VCaP (cell line): ENCODE measurements around the gene C1QTNF7.

ENCODE experiments used
- H3K27ac ChIP-seq: fragments of 450-650 bp; 2 replicates; pipeline ENCODE4 v1.5.1; 2017
- TF ChIP-seq, protein P1 (sequence below): fragments of 450-650 bp; conservative IDR thresholded peaks from 2 replicates; pipeline ENCODE4 v1.5.1; 2017; ENCODE audit warnings: mild to moderate bottlenecking, moderate library complexity

The C1QTNF7 gene

DNA sequence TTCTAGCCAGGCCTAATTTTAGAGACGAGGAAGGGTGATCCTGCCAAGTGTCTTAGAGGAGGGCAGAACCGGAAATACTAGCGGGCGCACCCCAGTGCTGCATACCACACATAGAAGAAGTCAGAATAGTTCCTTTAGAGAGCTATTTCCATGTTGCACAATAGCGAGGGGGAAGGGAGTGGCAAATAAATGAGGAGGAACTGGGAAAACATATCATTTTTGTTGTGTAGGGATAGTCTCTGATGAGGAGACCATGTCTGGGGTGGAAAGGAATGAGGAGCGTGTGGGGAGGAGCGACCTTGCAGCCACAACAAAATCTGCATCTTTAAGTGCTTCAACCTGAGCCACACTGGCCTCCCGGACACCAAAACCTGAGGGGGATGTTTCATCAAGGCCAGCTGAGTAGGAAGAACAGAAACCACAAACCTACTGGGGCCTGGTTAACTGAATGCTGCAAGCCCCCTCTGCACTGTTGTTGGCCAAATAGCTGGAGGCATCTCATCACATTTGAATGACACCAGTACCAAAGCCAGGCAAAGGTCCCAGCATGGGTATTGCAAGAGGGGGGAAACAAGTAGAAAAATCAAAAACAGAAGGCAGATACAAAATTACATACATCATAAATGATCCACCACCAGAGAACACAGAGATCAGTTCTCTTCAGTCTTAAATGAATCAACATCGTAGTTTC lies 26.7 kb upstream of the C1QTNF7 start:
- H3K27ac ChIP-seq: no peak overlapping the region
- TF ChIP-seq, protein P1, sequence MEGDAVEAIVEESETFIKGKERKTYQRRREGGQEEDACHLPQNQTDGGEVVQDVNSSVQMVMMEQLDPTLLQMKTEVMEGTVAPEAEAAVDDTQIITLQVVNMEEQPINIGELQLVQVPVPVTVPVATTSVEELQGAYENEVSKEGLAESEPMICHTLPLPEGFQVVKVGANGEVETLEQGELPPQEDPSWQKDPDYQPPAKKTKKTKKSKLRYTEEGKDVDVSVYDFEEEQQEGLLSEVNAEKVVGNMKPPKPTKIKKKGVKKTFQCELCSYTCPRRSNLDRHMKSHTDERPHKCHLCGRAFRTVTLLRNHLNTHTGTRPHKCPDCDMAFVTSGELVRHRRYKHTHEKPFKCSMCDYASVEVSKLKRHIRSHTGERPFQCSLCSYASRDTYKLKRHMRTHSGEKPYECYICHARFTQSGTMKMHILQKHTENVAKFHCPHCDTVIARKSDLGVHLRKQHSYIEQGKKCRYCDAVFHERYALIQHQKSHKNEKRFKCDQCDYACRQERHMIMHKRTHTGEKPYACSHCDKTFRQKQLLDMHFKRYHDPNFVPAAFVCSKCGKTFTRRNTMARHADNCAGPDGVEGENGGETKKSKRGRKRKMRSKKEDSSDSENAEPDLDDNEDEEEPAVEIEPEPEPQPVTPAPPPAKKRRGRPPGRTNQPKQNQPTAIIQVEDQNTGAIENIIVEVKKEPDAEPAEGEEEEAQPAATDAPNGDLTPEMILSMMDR: no peak

DNA sequence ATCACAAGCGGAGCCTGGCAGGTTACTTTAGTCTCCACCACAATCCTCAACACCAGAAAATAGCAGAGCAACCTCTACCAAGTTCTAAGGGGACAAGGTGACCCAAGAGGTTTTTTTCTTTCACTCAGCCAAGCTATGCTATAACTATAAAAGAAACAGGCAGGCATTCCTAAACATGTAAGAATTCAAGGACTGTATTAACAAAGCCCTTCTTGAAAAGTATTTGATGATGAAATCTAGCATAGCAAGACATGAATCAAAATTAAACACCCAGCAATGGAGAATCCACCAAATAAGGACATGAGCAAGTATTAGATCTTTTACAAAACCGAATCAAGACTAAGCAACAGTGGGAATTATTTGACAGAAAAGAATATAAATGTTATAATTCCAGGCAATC lies 25.7 kb upstream of the C1QTNF7 start:
- H3K27ac ChIP-seq: no peak overlapping the region
- TF ChIP-seq, protein P1: no peak

GRCh38 chr4:15402974-15403373 lies 24.9 kb upstream of the C1QTNF7 start:
- TF ChIP-seq, protein P1: no peak

DNA sequence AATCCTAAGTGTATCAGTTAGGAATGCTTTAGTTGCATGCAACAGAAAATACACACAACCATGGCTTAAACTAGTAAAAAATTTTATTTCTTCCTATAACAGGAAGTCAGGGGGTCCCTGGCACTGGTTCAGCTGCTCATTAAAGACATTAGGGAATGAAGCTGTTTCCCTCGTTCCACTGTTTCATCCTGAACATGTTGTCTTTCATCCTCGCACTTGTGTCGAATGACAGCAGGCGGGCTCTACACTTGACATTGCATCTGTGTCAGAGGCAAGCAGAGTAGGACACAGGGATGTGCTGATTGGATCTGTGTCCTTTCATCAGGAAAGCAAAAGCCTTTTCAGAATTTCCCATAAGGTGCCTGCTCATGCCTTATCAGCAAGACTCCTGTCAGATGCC lies 22.8 kb upstream of the C1QTNF7 start:
- TF ChIP-seq, protein P1: no peak

More at GRCh38 chr4:15402974-15403373, 24.9 kb upstream of the C1QTNF7 start:
- H3K27ac ChIP-seq: no peak overlapping the region

GRCh38 chr4:15410750-15411149 lies 17.1 kb upstream of the C1QTNF7 start:
- TF ChIP-seq, protein P1: no peak
- H3K27ac ChIP-seq: no peak overlapping the region

More for the DNA sequence above, 22.8 kb upstream of the C1QTNF7 start:
- H3K27ac ChIP-seq: no peak overlapping the region

DNA sequence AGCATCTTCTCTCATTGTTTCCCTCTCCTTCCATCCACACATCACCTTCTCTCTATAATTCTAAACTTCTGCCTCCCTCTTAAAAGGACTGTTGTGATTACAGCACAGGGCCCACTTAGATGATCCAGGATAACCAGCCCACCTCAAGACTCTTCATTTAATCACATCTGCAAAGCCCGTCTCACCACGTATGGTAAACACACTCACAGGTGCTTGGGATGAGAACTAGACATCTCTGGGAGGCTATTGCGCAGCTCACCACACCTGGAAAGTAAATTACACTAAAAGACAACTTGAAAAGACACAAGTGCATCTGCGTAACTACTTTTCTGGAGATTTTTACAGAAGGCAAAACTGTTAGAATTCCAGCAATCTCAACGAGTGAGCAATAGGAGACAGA lies 15.4 kb upstream of the C1QTNF7 start:
- no peak overlapping the region for H3K27ac ChIP-seq
- TF ChIP-seq, protein P1: no peak

DNA sequence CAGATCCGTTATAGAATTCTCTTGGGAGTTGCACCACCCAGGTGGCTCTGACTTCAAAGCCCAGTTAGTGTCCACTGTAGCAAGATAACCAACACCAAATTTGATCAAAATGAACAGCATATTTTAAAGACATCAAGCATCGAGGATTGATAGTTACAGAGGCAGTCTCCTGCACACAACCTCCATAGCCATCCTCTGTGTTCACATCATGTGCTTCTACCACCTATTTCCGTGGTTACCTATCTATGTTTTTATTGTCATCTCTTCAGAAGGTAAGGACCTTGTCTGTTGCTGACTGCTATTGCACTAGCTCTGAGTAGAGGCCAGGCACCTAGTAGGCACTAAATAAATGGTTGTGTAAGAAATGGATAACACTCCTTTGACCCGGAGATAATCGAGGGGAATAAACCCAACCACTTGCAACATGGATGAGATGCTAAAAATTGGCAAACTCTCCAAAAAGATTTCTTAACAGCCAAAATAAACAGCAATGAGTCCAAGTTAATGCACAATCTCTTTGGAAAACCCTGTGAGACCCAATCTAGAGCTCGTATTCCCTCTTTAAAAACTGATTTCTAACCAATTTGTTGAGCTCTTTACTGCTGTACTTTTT lies 14.7 kb upstream of the C1QTNF7 start:
- no peak overlapping the region for H3K27ac ChIP-seq
- TF ChIP-seq, protein P1: no peak
